GM19463 (cell line): ENCODE measurements around the gene FLVCR1.
"Not testable (repeated sequence)": the region's sequence is repeated elsewhere in the genome, so short reads cannot be mapped to it uniquely, and the experiment has no call there.

ENCODE experiments used
- ATAC-seq: cut with Tn5 transposase; IDR thresholded peaks from one replicate; pipeline ENCODE4 v1.9.1; 2021; ENCODE audit warnings: mild to moderate bottlenecking, moderate library complexity; ENCODE audit not compliant: unreplicated experiment

The FLVCR1 gene

GRCh38 chr1:212857992-212858460 lies at the start of gene FLVCR1:
FLVCR1 (plus strand) TSS chr1:212858275; CDS start chr1:212858453, 178 bp downstream.
- peak; percentile 98 for ATAC-seq

GRCh38 chr1:212814537-212815334 lies 43.3 kb upstream of the FLVCR1 start:
- ATAC-seq = no peak

GRCh38 chr1:212816567-212817278 lies 41.4 kb upstream of the FLVCR1 start:
- no peak for ATAC-seq

- ATAC-seq = peak; percentile 80
These were observed 38.3 kb upstream of the FLVCR1 start for GRCh38 chr1:212819726-212820125.

GRCh38 chr1:212820969-212821368 lies 37.1 kb upstream of the FLVCR1 start:
- ATAC-seq = no peak

GRCh38 chr1:212822956-212823355 lies 35.1 kb upstream of the FLVCR1 start:
- no peak for ATAC-seq

GRCh38 chr1:212824201-212824600 lies 33.9 kb upstream of the FLVCR1 start:
- ATAC-seq = no peak

- no peak for ATAC-seq
These were observed 32.1 kb upstream of the FLVCR1 start for GRCh38 chr1:212825798-212826452.

- no peak for ATAC-seq
These were observed 30.8 kb upstream of the FLVCR1 start for GRCh38 chr1:212827171-212827776.

GRCh38 chr1:212827831-212828278 lies 30.2 kb upstream of the FLVCR1 start:
- no peak for ATAC-seq

GRCh38 chr1:212828395-212828794 lies 29.7 kb upstream of the FLVCR1 start:
- ATAC-seq = no peak

GRCh38 chr1:212833211-212834207 lies 24.6 kb upstream of the FLVCR1 start:
- peak; percentile 89 for ATAC-seq

GRCh38 chr1:212838145-212838544 lies 19.9 kb upstream of the FLVCR1 start:
- ATAC-seq = no peak

- ATAC-seq = not testable (repeated sequence)
These were observed 13.6 kb upstream of the FLVCR1 start for GRCh38 chr1:212844521-212844920.

- no peak for ATAC-seq
These were observed 10.5 kb upstream of the FLVCR1 start, which contains the start of gene SPATA45 for GRCh38 chr1:212847549-212847948. SPATA45 (minus strand) TSS chr1:212847649; CDS start chr1:212836149, 11,500 bp downstream.

GRCh38 chr1:212852105-212852688 lies 5.9 kb upstream of the FLVCR1 start:
- ATAC-seq = no peak

- no peak for ATAC-seq
These were observed 4.4 kb upstream of the FLVCR1 start for GRCh38 chr1:212853658-212854057.

- ATAC-seq = no peak
These were observed 1.3 kb upstream of the FLVCR1 start for GRCh38 chr1:212856755-212857154.
